Caco-2 (cell line): ENCODE results near the gene DNPH1. TPM values are rescaled to one million over a fixed set of nuclear protein-coding genes. Genes with fewer than 3 reads are reported as not detected.

Experiments
- BruUV-seq: library from RNA; stranded (reverse); fragments of 400-500 nt; replicated peaks from 2 replicates; lab custom pipeline; 2021; lab: Mats Ljungman, UMichigan
- CTCF ChIA-PET: fragments of 300-600 bp; sonication (Branson Sonifier 250); formaldehyde crosslinking; loops from one replicate; lab custom pipeline; 2022; ENCODE audit warnings: antibody characterized with exemption; lab: Charles Lee
- POLR2A ChIA-PET: fragments of 300-600 bp; sonication (Branson Sonifier 250); formaldehyde crosslinking; loops from one replicate; lab custom pipeline; 2022; ENCODE audit warnings: antibody characterized with exemption; lab: Charles Lee
- DNase-seq, 2 experiments: peaks; one replicate each; pipeline versions ENCODE4 v3.0.0 to v3.0.0-alpha.2; 2020 to 2022
- H3K27me3 ChIP-seq: replicated peaks from 2 replicates; pipeline ENCODE4 v1.6.0; 2011; ENCODE audit warnings: low read length; ENCODE audit not compliant: control insufficient read depth, insufficient read depth
- H3K36me3 ChIP-seq: 2 replicates; pipeline ENCODE4 v1.5.1; 2011; ENCODE audit warnings: low read length; ENCODE audit not compliant: control insufficient read depth, insufficient read depth
- H3K4me1 ChIP-seq: fragments of 250-450 bp; sonication (Bioruptor Pico); 2 replicates; pipeline ENCODE4 v1.5.1; 2020; ENCODE audit warnings: mild to moderate bottlenecking
- H3K4me3 ChIP-seq: 2 replicates; pipeline ENCODE4 v1.5.1; 2011; ENCODE audit warnings: low read depth, mild to moderate bottlenecking, control low read depth, low read length
- H3K9me3 ChIP-seq: fragments of 250-450 bp; sonication (Bioruptor Pico); 2 replicates; pipeline ENCODE4 v1.5.1; 2020; ENCODE audit warnings: mild to moderate bottlenecking, moderate library complexity
- H3K27ac Mint-ChIP-seq: one replicate; pipeline ENCODE4 v1.8.0; 2022; ENCODE audit warnings: mixed read lengths; ENCODE audit not compliant: unreplicated experiment
- H3K27me3 Mint-ChIP-seq: one replicate; pipeline ENCODE4 v1.8.0; 2022; ENCODE audit warnings: mixed read lengths; ENCODE audit not compliant: insufficient read depth, unreplicated experiment
- H3K36me3 Mint-ChIP-seq: one replicate; pipeline ENCODE4 v1.8.0; 2022; ENCODE audit warnings: mild to moderate bottlenecking, mixed read lengths; ENCODE audit not compliant: insufficient read depth, unreplicated experiment
- H3K4me1 Mint-ChIP-seq: one replicate; pipeline ENCODE4 v1.8.0; 2022; ENCODE audit warnings: low read depth, mixed read lengths; ENCODE audit not compliant: unreplicated experiment
- H3K4me3 Mint-ChIP-seq: one replicate; pipeline ENCODE4 v1.8.0; 2022; ENCODE audit warnings: mild to moderate bottlenecking, moderate library complexity, mixed read lengths; ENCODE audit not compliant: unreplicated experiment
- H3K9me3 Mint-ChIP-seq: one replicate; pipeline ENCODE4 v1.8.0; 2022; ENCODE audit warnings: mixed read lengths; ENCODE audit not compliant: unreplicated experiment
- intact Hi-C: fragments of 100-400 bp; cut with micrococcal nuclease; formaldehyde crosslinking; loops from one replicate; pipeline ENCODE4 v1.10.0; 2022; ENCODE audit not compliant: unreplicated experiment
- total RNA-seq: library from RNA; stranded (reverse); gene quantifications from 2 replicates; pipeline ENCODE4 v1.2.3, GENCODE V29; 2022
- TF ChIP-seq, protein P1 (sequence below), 2 experiments: fragments of 200-600 bp in 1 of 2; IDR thresholded peaks; 1 replicate in 1 of 2; 2 replicates in 1 of 2; pipeline versions ENCODE4 v1.5.1 to v1.8.0; 2011 to 2022; ENCODE audit warnings: antibody characterized with exemption in 1 of 2, control low read depth in 1 of 2, inconsistent platforms in 1 of 2, low read depth in 1 of 2, low read length in 1 of 2, mild to moderate bottlenecking in 1 of 2, moderate library complexity in 1 of 2; ENCODE audit not compliant: insufficient read depth in 1 of 2, severe bottlenecking in 1 of 2, unreplicated experiment in 1 of 2

Gene DNPH1
- total RNA-seq, 1 experiment from 2014 or later, result 62.6 TPM

DNA sequence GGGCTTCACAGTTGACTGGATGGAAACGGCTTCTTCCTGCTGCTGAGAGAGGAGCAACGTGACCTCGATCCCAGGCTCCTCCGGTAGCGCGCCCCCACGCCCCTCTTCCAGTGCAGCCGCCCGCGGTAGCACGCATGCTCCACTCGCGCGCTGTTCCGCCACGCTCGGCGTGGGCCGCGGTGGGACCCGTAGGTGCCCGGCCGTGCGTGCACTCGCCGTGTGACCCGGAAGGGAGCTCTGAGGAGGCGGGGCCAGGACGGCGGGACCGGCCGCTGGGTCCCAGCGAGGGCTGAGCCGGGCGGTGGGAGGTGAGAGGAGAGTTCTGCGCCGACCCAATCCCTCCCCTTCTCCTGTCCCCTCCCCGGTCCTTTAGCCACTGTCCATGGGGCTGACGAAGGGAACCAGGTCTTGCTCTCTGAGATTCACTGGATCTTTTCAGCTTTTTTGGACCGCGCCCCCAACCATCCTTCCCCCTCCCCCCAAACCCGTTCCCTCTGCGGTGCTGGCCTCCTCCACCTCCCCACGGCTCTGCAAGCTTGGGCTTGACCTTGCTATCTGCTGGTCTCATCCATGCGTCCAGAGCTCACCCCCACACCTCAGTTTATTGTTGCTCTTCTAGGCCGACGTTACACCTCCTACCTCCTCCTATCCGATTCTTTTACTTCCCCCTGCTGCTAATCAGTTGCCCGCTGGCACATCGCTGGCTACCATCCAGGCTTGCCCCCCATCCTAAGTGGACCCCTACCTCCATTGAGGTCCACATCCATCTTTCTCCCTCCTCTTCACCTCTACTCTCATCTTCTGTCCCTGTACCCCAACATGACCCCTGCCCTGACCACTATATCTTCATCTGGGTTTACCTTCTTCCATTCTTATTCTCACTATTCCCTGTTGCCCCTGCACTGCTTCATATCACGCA lies 47.1 kb downstream of the DNPH1 start, which contains the start of gene CUL9:
Gene CUL9, plus strand, starts transcription at position 255 of the 919 bp plus-strand sequence. CDS start 2,115 bp downstream, outside the sequence.
- DNase-seq, result peak; percentile 71 to 83
- Mint-ChIP-seq H3K36me3 (peaks cover 17% of the 10 kb centered on the region), H3K9me3 (no peaks in the 10 kb centered on the region), H3K4me3 (peak within 1 kb of the TSS; percentile 91), H3K27ac (peak within 1 kb of the TSS; percentile 33), H3K4me1 (peaks cover 14% of the 10 kb centered on the region), H3K27me3 (no peaks in the 10 kb centered on the region)
- H3K4me3 ChIP-seq, result peak within 1 kb of the TSS; percentile 61
- H3K27me3 ChIP-seq, result no peaks in the 10 kb centered on the region
- H3K36me3 ChIP-seq, result peaks cover 3% of the 10 kb centered on the region
- TF ChIP-seq, protein P1, sequence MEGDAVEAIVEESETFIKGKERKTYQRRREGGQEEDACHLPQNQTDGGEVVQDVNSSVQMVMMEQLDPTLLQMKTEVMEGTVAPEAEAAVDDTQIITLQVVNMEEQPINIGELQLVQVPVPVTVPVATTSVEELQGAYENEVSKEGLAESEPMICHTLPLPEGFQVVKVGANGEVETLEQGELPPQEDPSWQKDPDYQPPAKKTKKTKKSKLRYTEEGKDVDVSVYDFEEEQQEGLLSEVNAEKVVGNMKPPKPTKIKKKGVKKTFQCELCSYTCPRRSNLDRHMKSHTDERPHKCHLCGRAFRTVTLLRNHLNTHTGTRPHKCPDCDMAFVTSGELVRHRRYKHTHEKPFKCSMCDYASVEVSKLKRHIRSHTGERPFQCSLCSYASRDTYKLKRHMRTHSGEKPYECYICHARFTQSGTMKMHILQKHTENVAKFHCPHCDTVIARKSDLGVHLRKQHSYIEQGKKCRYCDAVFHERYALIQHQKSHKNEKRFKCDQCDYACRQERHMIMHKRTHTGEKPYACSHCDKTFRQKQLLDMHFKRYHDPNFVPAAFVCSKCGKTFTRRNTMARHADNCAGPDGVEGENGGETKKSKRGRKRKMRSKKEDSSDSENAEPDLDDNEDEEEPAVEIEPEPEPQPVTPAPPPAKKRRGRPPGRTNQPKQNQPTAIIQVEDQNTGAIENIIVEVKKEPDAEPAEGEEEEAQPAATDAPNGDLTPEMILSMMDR (IDR thresholded peaks at IDR 0.05; ENCODE audit: insufficient read depth in 1 of 2, low read depth in 1 of 2, low read length in 1 of 2, severe bottlenecking in 1 of 2, unreplicated experiment in 1 of 2), result no peak
- ChIA-PET POLR2A (interaction anchor here (0.5 to 1.0 kb wide), 9 partner anchors 8 to 295 kb away, joined by 3 to 8 read pairs (median 3); partner anchors contain the start of genes DNPH1, KLC4, MRPL2 and PTK7), CTCF (interaction anchor here (0.6 to 1.0 kb wide), 4 partner anchors 10 to 196 kb away, joined by 3 to 6 read pairs (median 4); partner anchors contain the start of gene DNPH1)
- H3K4me1 ChIP-seq, result no peaks in the 10 kb centered on the region
- intact Hi-C loops, result no loop called here
- no peaks in the 10 kb centered on the region for H3K9me3 ChIP-seq
- BruUV-seq, result no TSS peak

DNA sequence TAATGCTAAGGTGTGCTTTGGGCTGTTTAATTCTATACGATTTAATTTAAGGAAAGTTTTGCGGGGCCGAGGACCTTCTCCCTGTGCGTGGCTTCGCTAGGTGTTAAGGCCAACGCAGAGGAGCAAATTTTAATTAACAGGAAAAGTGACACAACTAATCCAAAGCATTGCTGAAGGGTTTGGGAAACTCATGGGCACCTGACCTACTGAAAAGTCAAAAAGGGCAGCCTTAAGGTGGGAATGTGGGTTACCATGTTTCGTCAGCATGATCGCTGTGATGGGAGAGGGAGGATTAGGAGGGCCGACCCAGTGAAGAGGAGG lies 47.7 kb downstream of the DNPH1 start:
- Mint-ChIP-seq H3K27ac (peak overlapping the region; percentile 33), H3K36me3 (peaks cover 17% of the 10 kb centered on the region), H3K9me3 (no peaks in the 10 kb centered on the region), H3K4me1 (peaks cover 14% of the 10 kb centered on the region), H3K27me3 (no peaks in the 10 kb centered on the region), H3K4me3 (peak overlapping the region; percentile 91)
- TF ChIP-seq, protein P1 (IDR thresholded peaks at IDR 0.05; ENCODE audit: insufficient read depth in 1 of 2, low read depth in 1 of 2, low read length in 1 of 2, severe bottlenecking in 1 of 2, unreplicated experiment in 1 of 2), result no peak
- H3K27me3 ChIP-seq, result no peaks in the 10 kb centered on the region
- TSS peak; percentile 78 for BruUV-seq
- CTCF ChIA-PET, result interaction anchor here (0.8 to 1.0 kb wide), 2 partner anchors 10 to 47 kb away, joined by 4 to 6 read pairs; partner anchors contain the start of gene DNPH1
- H3K9me3 ChIP-seq, result no peaks in the 10 kb centered on the region
- intact Hi-C loops, result no loop called here
- H3K4me3 ChIP-seq, result peak overlapping the region; percentile 61
- H3K4me1 ChIP-seq, result no peaks in the 10 kb centered on the region
- DNase-seq, result no peak
- POLR2A ChIA-PET, result interaction anchor here (1.0 kb wide), 2 partner anchors 11 to 122 kb away, joined by 3 to 8 read pairs; partner anchors contain the start of genes KLC4, MRPL2 and SRF
- peaks cover 3% of the 10 kb centered on the region for H3K36me3 ChIP-seq

DNA sequence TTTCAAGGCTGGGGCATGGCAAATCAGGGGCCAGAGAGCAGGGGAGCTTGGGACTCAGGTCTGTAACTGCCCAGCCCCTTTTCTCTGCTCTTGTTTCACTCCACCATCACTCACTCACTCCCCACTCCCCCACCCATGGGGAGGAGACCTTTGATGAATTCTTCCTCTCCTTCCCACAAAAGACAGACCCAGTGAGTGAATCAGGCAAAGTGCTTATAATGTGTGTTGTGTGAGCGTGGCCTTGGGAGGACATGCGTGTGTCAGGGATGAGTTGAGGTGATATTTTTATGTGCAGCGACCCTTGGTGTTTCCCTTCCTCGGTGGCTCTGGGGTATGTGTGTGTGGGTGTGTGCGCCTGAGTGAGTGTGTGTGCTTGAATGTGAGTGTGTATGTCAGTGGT lies 48.3 kb downstream of the DNPH1 start:
- Histone ChIP-seq H3K27me3 (no peaks in the 10 kb centered on the region), H3K36me3 (peaks cover 6% of the 10 kb centered on the region), H3K4me3 (no peak overlapping the region), H3K9me3 (no peaks in the 10 kb centered on the region), H3K4me1 (no peaks in the 10 kb centered on the region)
- TF ChIP-seq, protein P1 (IDR thresholded peaks at IDR 0.05; ENCODE audit: insufficient read depth in 1 of 2, low read depth in 1 of 2, low read length in 1 of 2, severe bottlenecking in 1 of 2, unreplicated experiment in 1 of 2), result no peak
- H3K27me3 Mint-ChIP-seq, result no peaks in the 10 kb centered on the region
- ChIA-PET POLR2A (interaction anchor here (0.8 kb wide), 1 partner anchor 181 kb away, joined by 3 read pairs; no protein-coding TSS in a partner anchor), CTCF (no interaction called here)
- intact Hi-C loops, result no loop called here
- DNase-seq, result no peak
- H3K36me3 Mint-ChIP-seq, result peaks cover 20% of the 10 kb centered on the region
- no TSS peak for BruUV-seq
- peak overlapping the region; percentile 33 for H3K27ac Mint-ChIP-seq
- no peaks in the 10 kb centered on the region for H3K9me3 Mint-ChIP-seq
- peak overlapping the region; percentile 91 for H3K4me3 Mint-ChIP-seq
- H3K4me1 Mint-ChIP-seq, result peaks cover 14% of the 10 kb centered on the region
